ENCODE data around the gene WNT3A. TPM values are rescaled to one million over a fixed set of nuclear protein-coding genes. Genes with fewer than 3 reads are reported as not detected.
A peak's percentile ranks its signal among the peaks of the same experiment; 100 is the strongest.

The WNT3A gene
- total and polyA plus RNA-seq, 2 of the 4 experiments (the other 2 are of a cell fraction), result not detected

DNA sequence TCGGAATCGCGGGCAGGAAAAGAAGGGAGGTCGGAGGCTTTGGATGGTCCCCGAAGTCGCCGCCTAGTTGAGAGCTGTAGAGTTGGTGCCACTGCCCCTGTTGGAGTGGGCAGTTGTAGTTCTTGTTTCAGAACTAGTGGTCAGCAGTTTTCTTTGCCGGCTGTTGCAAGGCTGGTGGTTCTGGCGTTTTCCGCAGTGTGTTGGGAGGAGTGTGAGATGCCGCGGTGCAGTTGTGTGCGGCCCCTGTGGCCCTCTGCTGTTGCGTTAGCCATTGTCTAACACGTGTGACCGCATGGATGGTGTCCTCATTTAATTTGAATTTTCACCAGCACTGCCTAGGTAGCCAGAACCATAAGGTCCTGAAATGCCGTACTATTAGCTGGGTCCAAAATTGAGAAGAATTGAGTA, 77.1 kb downstream of the WNT3A start:
- peak overlapping the region; percentile 15; the same call in 1 of the 2 replicates for H3K18ac ChIP-seq (ENCODE audit: low read depth, low read length)
- peaks cover 27% of the 10 kb centered on the region for H3K4me1 ChIP-seq (ENCODE audit: control insufficient read depth, insufficient read depth, low read length)
- CTCF ChIA-PET, result interaction anchor here (1.0 kb wide), 1 partner anchor 47 kb away, joined by 3 read pairs; no protein-coding TSS in a partner anchor
- H3K79me1 ChIP-seq (ENCODE audit: low read depth in 1 of 2, low read length in 2 of 2), result peaks cover 0 to 46% of the 10 kb centered on the region in 2 experiments; a peak in 2 of 4 replicates
- TF ChIP-seq MXI1 (IDR thresholded peaks at IDR 0.05; ENCODE audit: borderline replicate concordance, low read depth, low read length), result peak; percentile 7; the same call in 1 of the 2 replicates
- no peak for TF ChIP-seq NFE2L2 (IDR thresholded peaks at IDR 0.05; ENCODE audit: low read depth, low read length)
- TF ChIP-seq CEBPB (IDR thresholded peaks at IDR 0.05; ENCODE audit: low read depth, low read length), result 0 out of 2 replicates have a peak, but pooled peaks have one; percentile 6
- TF ChIP-seq POLR2A (IDR thresholded peaks at IDR 0.05; ENCODE audit: low read depth, low read length), result no peak
- no peak for TF ChIP-seq CHD1 (IDR thresholded peaks at IDR 0.05; ENCODE audit: low read depth, low read length)
- POLR2A ChIA-PET (ENCODE audit: unreplicated experiment), result no interaction called here
- peak overlapping the region; percentile 98 for H3K4ac ChIP-seq (ENCODE audit: low read depth, low read length)
- peaks cover 8% of the 10 kb centered on the region for H3K36me3 ChIP-seq (ENCODE audit: control insufficient read depth, insufficient read depth, low read length)
- WGBS, 2 experiments (ENCODE audit: extremely low coverage in 2 of 2, insufficient read length in 1 of 2), result 0% methylated on average over 2 of the region's 17 CpGs; no CpG with 5 or more reads in 1 of the 2 experiments
- H3K9me3 ChIP-seq (ENCODE audit: control insufficient read depth, insufficient read depth, low read length), result no peaks in the 10 kb centered on the region
- peak overlapping the region; percentile 98 for H3K4me2 ChIP-seq (ENCODE audit: low read depth, low read length)
- peak overlapping the region; percentile 100 for H2AK9ac ChIP-seq (replicated peaks; ENCODE audit: low read depth, low read length, poor library complexity)
- no peaks in the 10 kb centered on the region for H3K27me3 ChIP-seq (ENCODE audit: control insufficient read depth, insufficient read depth, low read length)
- in situ Hi-C loops (cut with MboI; ENCODE audit: low sequenced_read_pairs) (loop anchor here (10.0 kb wide), 1 partner anchor 319 kb away; no protein-coding TSS in a partner anchor), intact Hi-C loops (cut with micrococcal nuclease) (loop anchor here (2.0 to 10.0 kb wide), 5 partner anchors 19 to 599 kb away; partner anchors contain the start of genes C1orf35 and WNT9A), dilution Hi-C loops (cut with HindIII; ENCODE audit: low sequenced_read_pairs, unreplicated experiment) (no loop called here)
- no peak overlapping the region for H4K91ac ChIP-seq (ENCODE audit: insufficient read depth, low read depth, low read length)
- no peak overlapping the region for H2AFZ ChIP-seq (replicated peaks; ENCODE audit: low read length, poor library complexity)
- TSS peak; percentile 31 for BruUV-seq (replicated peaks)
- H4K8ac ChIP-seq (ENCODE audit: low read depth in 2 of 2, low read length in 2 of 2), result peak overlapping the region; percentile 22 to 89; a peak in 2 of 4 replicates
- peak overlapping the region; percentile 83; the same call in 1 of the 2 replicates for H3K56ac ChIP-seq (ENCODE audit: extremely low read depth, insufficient read depth, low read length)
- no peak overlapping the region for H4K5ac ChIP-seq (ENCODE audit: low read depth, low read length)
- H3K23ac ChIP-seq (ENCODE audit: low read depth, low read length), result peak overlapping the region; percentile 87
- peak overlapping the region; percentile 99 for H3K9ac ChIP-seq (ENCODE audit: low read depth, low read length)
- H2BK5ac ChIP-seq (ENCODE audit: low read depth, low read length, poor library complexity, severe bottlenecking), result peak overlapping the region; percentile 97
- H3K27ac ChIP-seq (ENCODE audit: insufficient read depth, low read length), result peak overlapping the region; percentile 99
- H2BK120ac ChIP-seq (ENCODE audit: low read depth, low read length), result no peak overlapping the region
- peaks cover 22% of the 10 kb centered on the region for H3K9me1 ChIP-seq (ENCODE audit: insufficient read depth, low read length)
- DNase-seq, result peak; percentile 22
- no peak overlapping the region for H2BK15ac ChIP-seq (ENCODE audit: low read depth, low read length)
- no peak overlapping the region for H2BK20ac ChIP-seq (ENCODE audit: low read depth, low read length)
- H3K14ac ChIP-seq (replicated peaks; ENCODE audit: low read depth, low read length), result peak overlapping the region; percentile 62
- H3K4me3 ChIP-seq (ENCODE audit: insufficient read depth, low read depth, low read length), result peak overlapping the region; percentile 100
- H2AK5ac ChIP-seq (ENCODE audit: low read depth, low read length), result peak overlapping the region; percentile 100; the same call in 1 of the 2 replicates
- no peak for ATAC-seq (ENCODE audit: low read depth)
- H4K20me1 ChIP-seq (ENCODE audit: insufficient read depth, low read length), result peaks cover 60% of the 10 kb centered on the region
